ENCODE measurements around the gene ADM. TPM values are rescaled to one million over a fixed set of nuclear protein-coding genes. Genes with fewer than 3 reads are reported as not detected.

ADM gene
- total and polyA plus RNA-seq, 4 donors: 9.7 to 33.1 (median 22.7) TPM

DNA sequence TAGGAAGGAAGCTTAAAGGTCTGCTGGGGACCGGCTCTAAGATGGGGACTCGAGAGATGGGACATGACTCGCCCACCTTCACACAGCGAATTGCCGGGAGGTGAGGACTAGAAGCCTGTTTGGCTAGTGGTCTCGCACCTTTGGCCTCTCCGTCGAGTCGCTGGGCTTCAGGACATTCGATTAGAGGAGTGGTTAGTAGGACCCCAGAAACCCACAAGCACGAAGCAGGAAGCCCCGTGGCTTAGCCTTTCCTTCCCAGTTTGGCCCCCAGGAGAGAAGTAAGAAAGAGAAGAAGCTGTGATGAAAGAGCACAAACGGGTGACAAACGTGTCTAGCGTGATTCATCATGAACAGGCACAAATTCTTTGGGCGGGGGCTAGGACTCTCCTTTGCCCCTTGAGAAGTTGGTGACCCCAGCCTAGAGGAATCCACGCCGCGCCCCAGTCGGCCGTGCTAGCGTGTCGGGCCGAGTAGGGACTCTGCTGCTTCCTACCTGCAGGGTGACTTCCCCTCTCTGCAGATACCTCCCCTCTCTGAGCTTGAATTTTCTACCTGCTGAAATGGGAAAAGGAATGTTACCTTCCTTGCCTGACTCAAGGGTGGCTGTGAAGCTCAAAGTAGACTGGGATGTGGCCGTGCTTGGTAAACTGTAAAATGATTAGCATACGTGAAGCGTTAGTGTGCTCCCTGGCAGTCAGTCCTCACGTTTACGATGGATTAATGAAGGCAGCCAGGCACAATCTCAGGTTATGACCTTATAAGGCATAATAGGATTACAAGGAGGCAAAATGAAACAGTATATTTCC lies 1.1 kb upstream of the ADM start:
- Histone ChIP-seq H3K9me3 (ENCODE audit: control insufficient read depth in 4 of 4, low read length in 3 of 4) (no peaks in the 10 kb centered on the region), H3K4me3 (ENCODE audit: low read depth in 1 of 3, low read length in 3 of 3) (peak overlapping the region; percentile 51 to 73 (median 63)), H3K27me3 (ENCODE audit: control insufficient read depth in 4 of 4, insufficient read depth in 4 of 4, low read length in 3 of 4) (no peaks in the 10 kb centered on the region), H3K9ac (ENCODE audit: low read depth in 1 of 2, low read length in 2 of 2) (peak overlapping the region; percentile 57 to 84), H3K36me3 (ENCODE audit: control insufficient read depth in 4 of 4, insufficient read depth in 3 of 4, low read depth in 1 of 4, low read length in 3 of 4) (no peaks in the 10 kb centered on the region), H3K27ac (ENCODE audit: low read depth in 1 of 2, low read length in 2 of 2) (peak overlapping the region; percentile 84 to 96), H3K4me1 (ENCODE audit: control insufficient read depth in 4 of 4, insufficient read depth in 4 of 4, low read length in 3 of 4) (peaks cover 6 to 45% (median 22%) of the 10 kb centered on the region in 4 donors)
- DNase-seq (ENCODE audit: low spot score): no peak
- WGBS: 6% methylated on average over 29 of the region's 29 CpGs
- TF ChIP-seq, protein P1, sequence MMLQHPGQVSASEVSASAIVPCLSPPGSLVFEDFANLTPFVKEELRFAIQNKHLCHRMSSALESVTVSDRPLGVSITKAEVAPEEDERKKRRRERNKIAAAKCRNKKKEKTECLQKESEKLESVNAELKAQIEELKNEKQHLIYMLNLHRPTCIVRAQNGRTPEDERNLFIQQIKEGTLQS (IDR thresholded peaks at IDR 0.05): no peak
- peak in 1 of 2 donors; percentile 5 for TF ChIP-seq JUND (IDR thresholded peaks at IDR 0.05)

DNA sequence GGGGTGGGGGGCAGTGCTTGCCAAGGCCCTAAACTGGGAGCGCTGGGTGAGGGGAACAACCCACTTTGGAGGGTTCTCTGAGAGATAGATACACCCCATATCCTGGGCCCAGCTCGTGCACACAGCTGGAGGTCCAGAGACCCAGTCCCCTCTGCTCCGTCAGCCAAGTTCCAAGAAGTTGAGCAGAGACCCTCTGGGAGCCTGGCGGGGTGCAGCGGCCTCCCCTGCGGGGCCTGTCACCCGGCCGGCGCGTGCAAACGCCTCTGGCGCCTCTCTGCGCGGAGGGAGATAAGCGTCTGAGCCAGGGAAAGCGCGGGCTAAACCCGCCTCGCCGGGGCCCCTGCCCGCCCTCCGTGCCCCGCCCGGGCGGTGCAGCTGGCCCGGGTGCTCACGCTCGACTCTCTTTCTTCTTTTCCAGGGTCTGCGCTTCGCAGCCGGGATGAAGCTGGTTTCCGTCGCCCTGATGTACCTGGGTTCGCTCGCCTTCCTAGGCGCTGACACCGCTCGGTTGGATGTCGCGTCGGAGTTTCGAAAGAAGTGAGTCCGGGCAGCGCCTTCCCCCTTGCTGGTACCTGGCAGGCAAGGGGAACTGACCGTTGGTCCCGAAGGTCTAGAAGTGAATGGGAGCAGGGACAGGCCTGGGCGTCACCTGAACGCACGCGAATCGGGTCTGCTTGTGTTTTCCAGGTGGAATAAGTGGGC lies 540 bp downstream of the ADM start:
- H3K27ac ChIP-seq (ENCODE audit: low read depth in 1 of 2, low read length in 2 of 2): peak overlapping the region; percentile 84 to 96
- H3K27me3 ChIP-seq (ENCODE audit: control insufficient read depth in 4 of 4, insufficient read depth in 4 of 4, low read length in 3 of 4): no peaks in the 10 kb centered on the region
- H3K36me3 ChIP-seq (ENCODE audit: control insufficient read depth in 4 of 4, insufficient read depth in 3 of 4, low read depth in 1 of 4, low read length in 3 of 4): no peaks in the 10 kb centered on the region
- no peaks in the 10 kb centered on the region for H3K9me3 ChIP-seq (ENCODE audit: control insufficient read depth in 4 of 4, low read length in 3 of 4)
- H3K9ac ChIP-seq (ENCODE audit: low read depth in 1 of 2, low read length in 2 of 2): peak overlapping the region; percentile 46 to 87
- peaks cover 6 to 58% (median 32%) of the 10 kb centered on the region in 4 donors for H3K4me1 ChIP-seq (ENCODE audit: control insufficient read depth in 4 of 4, insufficient read depth in 4 of 4, low read length in 3 of 4)
- DNase-seq (ENCODE audit: low spot score): peak; percentile 67
- WGBS: under 1% methylated on average over 51 of the region's 51 CpGs
- TF ChIP-seq HNF4A (conservative IDR thresholded peaks at IDR 0.05) (peak; percentile 24 to 36), NR2F2 (IDR thresholded peaks at IDR 0.05) (peak; percentile 2), EGR1 (IDR thresholded peaks at IDR 0.05; ENCODE audit: low read depth in 2 of 2) (no peak), RXRA (IDR thresholded peaks at IDR 0.05) (no peak)
- peak overlapping the region; percentile 63 to 89 (median 73) for H3K4me3 ChIP-seq (ENCODE audit: low read depth in 1 of 3, low read length in 3 of 3)

DNA sequence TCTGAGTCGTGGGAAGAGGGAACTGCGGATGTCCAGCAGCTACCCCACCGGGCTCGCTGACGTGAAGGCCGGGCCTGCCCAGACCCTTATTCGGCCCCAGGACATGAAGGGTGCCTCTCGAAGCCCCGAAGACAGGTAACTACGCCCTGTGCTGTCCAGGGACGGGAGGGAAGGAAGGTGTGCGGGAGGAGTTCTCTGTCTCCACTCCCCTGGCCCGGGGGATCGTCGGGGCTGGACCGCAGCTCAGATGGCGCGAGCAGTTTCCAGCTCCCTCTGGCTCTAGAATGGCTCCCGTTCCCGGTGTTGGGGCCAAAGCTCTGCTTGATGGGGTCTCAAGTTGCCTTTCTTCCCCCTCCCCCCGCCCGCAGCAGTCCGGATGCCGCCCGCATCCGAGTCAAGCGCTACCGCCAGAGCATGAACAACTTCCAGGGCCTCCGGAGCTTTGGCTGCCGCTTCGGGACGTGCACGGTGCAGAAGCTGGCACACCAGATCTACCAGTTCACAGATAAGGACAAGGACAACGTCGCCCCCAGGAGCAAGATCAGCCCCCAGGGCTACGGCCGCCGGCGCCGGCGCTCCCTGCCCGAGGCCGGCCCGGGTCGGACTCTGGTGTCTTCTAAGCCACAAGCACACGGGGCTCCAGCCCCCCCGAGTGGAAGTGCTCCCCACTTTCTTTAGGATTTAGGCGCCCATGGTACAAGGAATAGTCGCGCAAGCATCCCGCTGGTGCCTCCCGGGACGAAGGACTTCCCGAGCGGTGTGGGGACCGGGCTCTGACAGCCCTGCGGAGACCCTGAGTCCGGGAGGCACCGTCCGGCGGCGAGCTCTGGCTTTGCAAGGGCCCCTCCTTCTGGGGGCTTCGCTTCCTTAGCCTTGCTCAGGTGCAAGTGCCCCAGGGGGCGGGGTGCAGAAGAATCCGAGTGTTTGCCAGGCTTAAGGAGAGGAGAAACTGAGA lies 1.4 kb downstream of the ADM start:
- H3K4me1 ChIP-seq (ENCODE audit: control insufficient read depth in 4 of 4, insufficient read depth in 4 of 4, low read length in 3 of 4): peaks cover 6 to 58% (median 32%) of the 10 kb centered on the region in 4 donors

More for the DNA sequence above, 1.4 kb downstream of the ADM start:
- peak overlapping the region; percentile 84 to 96 for H3K27ac ChIP-seq (ENCODE audit: low read depth in 1 of 2, low read length in 2 of 2)
- peak overlapping the region; percentile 63 to 89 (median 73) for H3K4me3 ChIP-seq (ENCODE audit: low read depth in 1 of 3, low read length in 3 of 3)
- no peaks in the 10 kb centered on the region for H3K27me3 ChIP-seq (ENCODE audit: control insufficient read depth in 4 of 4, insufficient read depth in 4 of 4, low read length in 3 of 4)
- 52% methylated on average over 65 of the region's 65 CpGs for WGBS
- no peak for DNase-seq (ENCODE audit: low spot score)
- peak overlapping the region; percentile 67 to 87 for H3K9ac ChIP-seq (ENCODE audit: low read depth in 1 of 2, low read length in 2 of 2)
- TF ChIP-seq, protein P1 (IDR thresholded peaks at IDR 0.05): no peak
- TF ChIP-seq, protein P2, sequence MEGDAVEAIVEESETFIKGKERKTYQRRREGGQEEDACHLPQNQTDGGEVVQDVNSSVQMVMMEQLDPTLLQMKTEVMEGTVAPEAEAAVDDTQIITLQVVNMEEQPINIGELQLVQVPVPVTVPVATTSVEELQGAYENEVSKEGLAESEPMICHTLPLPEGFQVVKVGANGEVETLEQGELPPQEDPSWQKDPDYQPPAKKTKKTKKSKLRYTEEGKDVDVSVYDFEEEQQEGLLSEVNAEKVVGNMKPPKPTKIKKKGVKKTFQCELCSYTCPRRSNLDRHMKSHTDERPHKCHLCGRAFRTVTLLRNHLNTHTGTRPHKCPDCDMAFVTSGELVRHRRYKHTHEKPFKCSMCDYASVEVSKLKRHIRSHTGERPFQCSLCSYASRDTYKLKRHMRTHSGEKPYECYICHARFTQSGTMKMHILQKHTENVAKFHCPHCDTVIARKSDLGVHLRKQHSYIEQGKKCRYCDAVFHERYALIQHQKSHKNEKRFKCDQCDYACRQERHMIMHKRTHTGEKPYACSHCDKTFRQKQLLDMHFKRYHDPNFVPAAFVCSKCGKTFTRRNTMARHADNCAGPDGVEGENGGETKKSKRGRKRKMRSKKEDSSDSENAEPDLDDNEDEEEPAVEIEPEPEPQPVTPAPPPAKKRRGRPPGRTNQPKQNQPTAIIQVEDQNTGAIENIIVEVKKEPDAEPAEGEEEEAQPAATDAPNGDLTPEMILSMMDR (IDR thresholded peaks at IDR 0.05; ENCODE audit: low read depth, low read length, missing input control): no peak
- TF ChIP-seq RAD21 (IDR thresholded peaks at IDR 0.05): no peak
- H3K36me3 ChIP-seq (ENCODE audit: control insufficient read depth in 4 of 4, insufficient read depth in 3 of 4, low read depth in 1 of 4, low read length in 3 of 4): no peaks in the 10 kb centered on the region
- H3K9me3 ChIP-seq (ENCODE audit: control insufficient read depth in 4 of 4, low read length in 3 of 4): no peaks in the 10 kb centered on the region

Data from liver (tissue), 9 donors.